Measurements from ENCODE around the gene STXBP5L. TPM values are rescaled to one million over a fixed set of nuclear protein-coding genes. Genes with fewer than 3 reads are reported as not detected.
"Not testable (repeated sequence)": the region's sequence is repeated elsewhere in the genome, so short reads cannot be mapped to it uniquely, and the experiment has no call there.

STXBP5L gene
- total RNA-seq, 1 donor = not detected

- H3K9me3 ChIP-seq (ENCODE audit: low read depth, low read length) = no peaks in the 10 kb centered on the region
- no peak overlapping the region for H2AFZ ChIP-seq (ENCODE audit: low read length)
- H3K4me3 ChIP-seq (ENCODE audit: insufficient read depth, low read length) = no peak overlapping the region
- H3K79me2 ChIP-seq (ENCODE audit: insufficient read depth, low read length) = no peaks in the 10 kb centered on the region
- H3K4me1 ChIP-seq (ENCODE audit: insufficient read depth, low read length) = no peaks in the 10 kb centered on the region
- TF ChIP-seq CTCF (IDR thresholded peaks at IDR 0.05; ENCODE audit: extremely low read depth, low read depth, low read length) = no peak
- no peaks in the 10 kb centered on the region for H4K20me1 ChIP-seq (ENCODE audit: insufficient read depth, low read length)
- no peak overlapping the region for H3K27ac ChIP-seq (ENCODE audit: low read depth, low read length)
- no peak overlapping the region for H3K4me2 ChIP-seq (ENCODE audit: insufficient read depth, low read length)
- no peak for DNase-seq (ENCODE audit: insufficient read length, low spot score, missing footprints)
- no peaks in the 10 kb centered on the region for H3K27me3 ChIP-seq (ENCODE audit: insufficient read depth, low read length)
- no peaks in the 10 kb centered on the region for H3K36me3 ChIP-seq (ENCODE audit: insufficient read depth, low read length)
Measured at GRCh38 chr3:121165397-121165837, 257.4 kb downstream of the STXBP5L start.

- Histone ChIP-seq H3K79me2 (ENCODE audit: insufficient read depth, low read length) (no peaks in the 10 kb centered on the region), H3K36me3 (ENCODE audit: insufficient read depth, low read length) (no peaks in the 10 kb centered on the region), H3K9me3 (ENCODE audit: low read depth, low read length) (no peaks in the 10 kb centered on the region), H4K20me1 (ENCODE audit: insufficient read depth, low read length) (no peaks in the 10 kb centered on the region), H3K27me3 (ENCODE audit: insufficient read depth, low read length) (no peaks in the 10 kb centered on the region), H3K4me3 (ENCODE audit: insufficient read depth, low read length) (no peak overlapping the region), H2AFZ (ENCODE audit: low read length) (no peak overlapping the region), H3K27ac (ENCODE audit: low read depth, low read length) (no peak overlapping the region), H3K4me2 (ENCODE audit: insufficient read depth, low read length) (no peak overlapping the region), H3K4me1 (ENCODE audit: insufficient read depth, low read length) (no peaks in the 10 kb centered on the region)
- no peak for DNase-seq (ENCODE audit: insufficient read length, low spot score, missing footprints)
- no peak for TF ChIP-seq CTCF (IDR thresholded peaks at IDR 0.05; ENCODE audit: extremely low read depth, low read depth, low read length)
Measured at GRCh38 chr3:121167374-121168139, 259.6 kb downstream of the STXBP5L start.

- Histone ChIP-seq H3K4me2 (ENCODE audit: insufficient read depth, low read length) (no peak overlapping the region), H3K4me1 (ENCODE audit: insufficient read depth, low read length) (no peaks in the 10 kb centered on the region), H3K4me3 (ENCODE audit: insufficient read depth, low read length) (no peak overlapping the region), H3K9me3 (ENCODE audit: low read depth, low read length) (no peaks in the 10 kb centered on the region), H3K36me3 (ENCODE audit: insufficient read depth, low read length) (no peaks in the 10 kb centered on the region), H4K20me1 (ENCODE audit: insufficient read depth, low read length) (no peaks in the 10 kb centered on the region), H3K27me3 (ENCODE audit: insufficient read depth, low read length) (no peaks in the 10 kb centered on the region), H3K79me2 (ENCODE audit: insufficient read depth, low read length) (no peaks in the 10 kb centered on the region), H3K27ac (ENCODE audit: low read depth, low read length) (no peak overlapping the region), H2AFZ (ENCODE audit: low read length) (no peak overlapping the region)
- TF ChIP-seq CTCF (IDR thresholded peaks at IDR 0.05; ENCODE audit: extremely low read depth, low read depth, low read length) = no peak
- no peak for DNase-seq (ENCODE audit: insufficient read length, low spot score, missing footprints)
Measured at GRCh38 chr3:121175083-121175482, 267.1 kb downstream of the STXBP5L start.

- H3K79me2 ChIP-seq (ENCODE audit: insufficient read depth, low read length); H3K4me3 ChIP-seq (ENCODE audit: insufficient read depth, low read length); H3K27me3 ChIP-seq (ENCODE audit: insufficient read depth, low read length); H3K4me2 ChIP-seq (ENCODE audit: insufficient read depth, low read length); H3K36me3 ChIP-seq (ENCODE audit: insufficient read depth, low read length); H2AFZ ChIP-seq (ENCODE audit: low read length); H3K4me1 ChIP-seq (ENCODE audit: insufficient read depth, low read length); H4K20me1 ChIP-seq (ENCODE audit: insufficient read depth, low read length); H3K9me3 ChIP-seq (ENCODE audit: low read depth, low read length); H3K27ac ChIP-seq (ENCODE audit: low read depth, low read length); DNase-seq (ENCODE audit: insufficient read length, low spot score, missing footprints): not testable (repeated sequence)
Measured at GRCh38 chr3:121190626-121191025, 282.6 kb downstream of the STXBP5L start.

Data from osteoblast (primary cell).